Activated CD4-positive, alpha-beta T cell treated with anti-CD3 and anti-CD28 coated beads, Interleukin-2, amount 50 U/mL, for 16 hours (primary cell): ENCODE measurements around the gene TANC2.

Experiments
- DNase-seq: peaks from one replicate; pipeline ENCODE4 v3.0.0-alpha.2; 2020

TANC2 gene

GRCh38 chr17:63015824-63016223, 49.8 kb downstream of the TANC2 start:
- no peak for DNase-seq
